Common myeloid progenitor, CD34-positive (primary cell): Measurements from ENCODE around the gene PTPRT.

Source experiments
- CTCF ChIA-PET: fragments of 350-600 bp; sonication (Branson Sonifier 250); formaldehyde crosslinking; loops from one replicate; lab custom pipeline; 2021; ENCODE audit warnings: antibody characterized with exemption; lab: Charles Lee
- POLR2A ChIA-PET: fragments of 350-600 bp; sonication (Branson Sonifier 250); formaldehyde crosslinking; loops from one replicate; lab custom pipeline; 2021; ENCODE audit warnings: antibody characterized with exemption; lab: Charles Lee
- DNase-seq, 3 donors: peaks; one replicate each; pipeline versions ENCODE4 v3.0.0 to v3.0.0-alpha.2; 2013
- H3K27ac ChIP-seq, 2 experiments: 1 replicate in 1 of 2; 2 replicates in 1 of 2; pipeline ENCODE4 v1.7.0; 2013; ENCODE audit warnings: inconsistent platforms in 2 of 2, low read length in 2 of 2, mild to moderate bottlenecking in 2 of 2, low read depth in 1 of 2, moderate library complexity in 1 of 2; ENCODE audit not compliant: severe bottlenecking in 2 of 2, insufficient read depth in 1 of 2, poor library complexity in 1 of 2
- H3K27me3 ChIP-seq, 5 experiments: replicated peaks in 2 of 5; 1 replicate in 3 of 5; 2 replicates in 2 of 5; pipeline versions ENCODE4 v1.6.1 to v1.7.0; 2013; ENCODE audit warnings: low read length in 4 of 5, mild to moderate bottlenecking in 2 of 5, moderate library complexity in 2 of 5, inconsistent platforms in 1 of 5; ENCODE audit not compliant: insufficient read depth in 5 of 5, control insufficient read depth in 4 of 5
- H3K36me3 ChIP-seq, 4 experiments: 1 replicate in 2 of 4; 2 replicates in 2 of 4; pipeline versions ENCODE4 v1.6.1 to v1.7.0; 2013; ENCODE audit warnings: low read length in 3 of 4, control low read depth in 1 of 4, mild to moderate bottlenecking in 1 of 4; ENCODE audit not compliant: control insufficient read depth in 4 of 4, insufficient read depth in 4 of 4
- H3K4me1 ChIP-seq, 4 experiments: 1 replicate in 3 of 4; 2 replicates in 1 of 4; pipeline versions ENCODE4 v1.6.1 to v1.7.1; 2013; ENCODE audit warnings: low read length in 3 of 4, mild to moderate bottlenecking in 3 of 4, control low read depth in 1 of 4, inconsistent platforms in 1 of 4, moderate library complexity in 1 of 4; ENCODE audit not compliant: control insufficient read depth in 4 of 4, insufficient read depth in 4 of 4; ENCODE audit errors: control extremely low read depth in 1 of 4
- H3K4me3 ChIP-seq, 7 experiments: 1 replicate in 4 of 7; 2 replicates in 3 of 7; pipeline versions ENCODE4 v1.5.1 to v1.7.0; 2013; ENCODE audit warnings: mild to moderate bottlenecking in 7 of 7, low read length in 6 of 7, moderate library complexity in 6 of 7, inconsistent platforms in 2 of 7, low read depth in 2 of 7, control low read depth in 1 of 7; ENCODE audit not compliant: insufficient read depth in 4 of 7, control insufficient read depth in 1 of 7; ENCODE audit errors: extremely low read depth in 1 of 7
- H3K9me3 ChIP-seq, 5 experiments: 1 replicate in 4 of 5; 2 replicates in 1 of 5; pipeline versions ENCODE4 v1.6.1 to v1.7.1; 2013; ENCODE audit warnings: low read length in 4 of 5, mild to moderate bottlenecking in 2 of 5, inconsistent platforms in 1 of 5, low read depth in 1 of 5, moderate library complexity in 1 of 5; ENCODE audit not compliant: control insufficient read depth in 4 of 5, insufficient read depth in 2 of 5; ENCODE audit errors: control extremely low read depth in 1 of 5
- WGBS: methylation state at CpG from one replicate; pipeline ENCODE4 v1.1.5; 2013; ENCODE audit not compliant: insufficient coverage; 5-methylcytosine and 5-hydroxymethylcytosine counted together

The PTPRT gene

GRCh38 chr20:43188234-43188653 lies 1.5 kb downstream of the PTPRT start:
- H3K4me3 ChIP-seq: no peak overlapping the region
- H3K27ac ChIP-seq: no peak overlapping the region
- no peaks in the 10 kb centered on the region for H3K9me3 ChIP-seq
- CTCF ChIA-PET: interaction anchor here (1.2 to 3.3 kb wide), 4 partner anchors 27 to 1450 kb away, joined by 3 to 12 read pairs (median 4); no protein-coding TSS in a partner anchor
- peaks cover 0 to 14% (median 5%) of the 10 kb centered on the region in 4 experiments for H3K4me1 ChIP-seq
- peaks cover 8 to 84% (median 41%) of the 10 kb centered on the region in 5 experiments for H3K27me3 ChIP-seq
- POLR2A ChIA-PET: no interaction called here
- no peaks in the 10 kb centered on the region for H3K36me3 ChIP-seq
- no peak for DNase-seq
- 9% methylated on average over 14 of the region's 16 CpGs for WGBS

- H3K4me1 ChIP-seq: peaks cover 0 to 14% (median 5%) of the 10 kb centered on the region in 4 experiments
- POLR2A ChIA-PET: interaction anchor here (0.5 kb wide), 1 partner anchor 768 kb away, joined by 4 read pairs; no protein-coding TSS in a partner anchor
- peaks cover 8 to 81% (median 40%) of the 10 kb centered on the region in 5 experiments for H3K27me3 ChIP-seq
- H3K36me3 ChIP-seq: no peaks in the 10 kb centered on the region
- H3K4me3 ChIP-seq: no peak overlapping the region
- 7% methylated on average over 14 of the region's 24 CpGs for WGBS
- no peak overlapping the region for H3K27ac ChIP-seq
- CTCF ChIA-PET: interaction anchor here (1.2 to 3.3 kb wide), 4 partner anchors 26 to 1450 kb away, joined by 3 to 12 read pairs (median 4); no protein-coding TSS in a partner anchor
- peak; percentile 50 to 79 (median 78) for DNase-seq
- no peaks in the 10 kb centered on the region for H3K9me3 ChIP-seq
Observed at GRCh38 chr20:43187476-43188233, 2.1 kb downstream of the PTPRT start.

GRCh38 chr20:43186312-43186711 lies 3.4 kb downstream of the PTPRT start:
- no peaks in the 10 kb centered on the region for H3K9me3 ChIP-seq
- DNase-seq: no peak
- WGBS: 53% methylated on average over 2 of the region's 9 CpGs
- H3K36me3 ChIP-seq: no peaks in the 10 kb centered on the region
- H3K27ac ChIP-seq: no peak overlapping the region
- H3K4me3 ChIP-seq: no peak overlapping the region
- H3K27me3 ChIP-seq: peaks cover 6 to 67% (median 30%) of the 10 kb centered on the region in 5 experiments
- ChIA-PET POLR2A (no interaction called here), CTCF (interaction anchor here (0.8 kb wide), 1 partner anchor 13 kb away, joined by 3 read pairs; no protein-coding TSS in a partner anchor)
- peaks cover 0 to 14% (median 5%) of the 10 kb centered on the region in 4 experiments for H3K4me1 ChIP-seq

GRCh38 chr20:43185901-43186300 lies 3.8 kb downstream of the PTPRT start:
- POLR2A ChIA-PET: no interaction called here
- H3K9me3 ChIP-seq: no peaks in the 10 kb centered on the region
- peaks cover 6 to 63% (median 27%) of the 10 kb centered on the region in 5 experiments for H3K27me3 ChIP-seq
- peaks cover 0 to 14% (median 5%) of the 10 kb centered on the region in 4 experiments for H3K4me1 ChIP-seq
- no peak overlapping the region for H3K4me3 ChIP-seq
- CTCF ChIA-PET: interaction anchor here (0.8 kb wide), 1 partner anchor 13 kb away, joined by 3 read pairs; no protein-coding TSS in a partner anchor
- H3K36me3 ChIP-seq: no peaks in the 10 kb centered on the region
- DNase-seq: no peak
- WGBS: 75% methylated on average over 2 of the region's 4 CpGs
- H3K27ac ChIP-seq: no peak overlapping the region

- Histone ChIP-seq H3K9me3 (no peaks in the 10 kb centered on the region), H3K27ac (no peak overlapping the region), H3K27me3 (peaks cover 6 to 46% (median 21%) of the 10 kb centered on the region in 5 experiments), H3K4me3 (no peak overlapping the region), H3K4me1 (peaks cover 0 to 3% (median under 1%) of the 10 kb centered on the region in 4 experiments), H3K36me3 (no peaks in the 10 kb centered on the region)
- 88% methylated on average over 3 of the region's 5 CpGs for WGBS
- CTCF ChIA-PET: no interaction called here
- POLR2A ChIA-PET: no interaction called here
- DNase-seq: no peak
Observed at GRCh38 chr20:43183536-43184070, 6.1 kb downstream of the PTPRT start.

GRCh38 chr20:43178080-43178479 lies 11.6 kb downstream of the PTPRT start:
- POLR2A ChIA-PET: no interaction called here
- DNase-seq: no peak
- H3K36me3 ChIP-seq: no peaks in the 10 kb centered on the region
- CTCF ChIA-PET: no interaction called here
- peaks cover 0 to 4% (median 0%) of the 10 kb centered on the region in 5 experiments for H3K27me3 ChIP-seq
- no peaks in the 10 kb centered on the region for H3K4me1 ChIP-seq
- H3K4me3 ChIP-seq: no peak overlapping the region
- WGBS: no CpG with 5 or more reads among the region's 2 CpGs
- no peak overlapping the region for H3K27ac ChIP-seq
- H3K9me3 ChIP-seq: peaks cover 0 to 6% (median 0%) of the 10 kb centered on the region in 5 experiments

GRCh38 chr20:43176726-43177125 lies 13.0 kb downstream of the PTPRT start:
- H3K27me3 ChIP-seq: peaks cover 0 to 5% (median 0%) of the 10 kb centered on the region in 5 experiments
- no peak overlapping the region for H3K4me3 ChIP-seq

More at GRCh38 chr20:43176726-43177125, 13.0 kb downstream of the PTPRT start:
- CTCF ChIA-PET: no interaction called here
- Histone ChIP-seq H3K36me3 (no peaks in the 10 kb centered on the region), H3K27ac (no peak overlapping the region), H3K4me1 (no peaks in the 10 kb centered on the region), H3K9me3 (peaks cover 0 to 6% (median 0%) of the 10 kb centered on the region in 5 experiments)
- DNase-seq: no peak
- POLR2A ChIA-PET: no interaction called here
- WGBS: 93% methylated on average over 1 of the region's 2 CpGs
